Stomach (tissue), 9 donors: Measurements from ENCODE around the gene CBX4. TPM values are rescaled to one million over a fixed set of nuclear protein-coding genes. Genes with fewer than 3 reads are reported as not detected.
"Not testable (repeated sequence)": the region's sequence is repeated elsewhere in the genome, so short reads cannot be mapped to it uniquely, and the experiment has no call there.

ENCODE experiments used
- DNase-seq, 2 donors: peaks; one replicate each; pipeline versions ENCODE4 v3.0.0 to v3.0.0-alpha.2; 2013 to 2019
- H3K27ac ChIP-seq, 5 donors: fragments of 200-600 bp in 4 of 5; sonication (generic) in 4 of 5; one replicate each; pipeline ENCODE4 v1.5.1; 2013 to 2019; ENCODE audit warnings: mild to moderate bottlenecking in 1 of 5, moderate library complexity in 1 of 5
- H3K27me3 ChIP-seq, 3 donors: fragments of 200-600 bp; sonication (generic); one replicate each; pipeline ENCODE4 v1.5.1; 2017 to 2019; ENCODE audit warnings: mixed run types in 1 of 3
- H3K36me3 ChIP-seq, 4 donors: fragments of 200-600 bp; sonication (generic); 1 replicate in 3 of 4; 2 replicates in 1 of 4; pipeline ENCODE4 v1.5.1; 2016 to 2019
- H3K4me1 ChIP-seq, 4 donors: fragments of 200-600 bp; sonication (generic); one replicate each; pipeline ENCODE4 v1.5.1; 2016 to 2019
- H3K4me3 ChIP-seq, 4 donors: fragments of 200-600 bp; sonication (generic) in 3 of 4; one replicate each; pipeline ENCODE4 v1.5.1; 2016 to 2019; ENCODE audit warnings: mild to moderate bottlenecking in 1 of 4
- H3K9me3 ChIP-seq, 4 donors: fragments of 200-600 bp; sonication (generic); one replicate each; pipeline ENCODE4 v1.5.1; 2016 to 2019
- EP300 ChIP-seq: sonication (generic); formaldehyde crosslinking; IDR thresholded peaks from one replicate; pipeline ENCODE4 v1.6.1; 2017; ENCODE audit warnings: antibody characterized with exemption
- POLR2A ChIP-seq, 4 donors: fragments of 450-650 bp; IDR thresholded peaks; one replicate each; pipeline ENCODE4 v1.6.1; 2016; ENCODE audit warnings: antibody characterized with exemption in 4 of 4, control low read depth in 2 of 4, mild to moderate bottlenecking in 1 of 4, moderate library complexity in 1 of 4
- POLR2AphosphoS5 ChIP-seq, 3 donors: sonication (generic); formaldehyde crosslinking; IDR thresholded peaks; one replicate each; pipeline ENCODE4 v1.6.1; 2016; ENCODE audit warnings: antibody characterized with exemption in 3 of 3
- WGBS, 5 donors: extraction: QIAGEN DNeasy Blood & Tissue Kit in 3 of 5; methylation state at CpG; one replicate each; pipeline versions ENCODE4 v1.1.5 to v1.1.7; 2013 to 2018; 5-methylcytosine and 5-hydroxymethylcytosine counted together
- intact Hi-C: fragments of 100-400 bp; cut with DNase I; formaldehyde crosslinking; loops from one replicate; pipeline ENCODE4 v1.15.1; 2023; ENCODE audit warnings: low total_unique reads
- polyA plus RNA-seq, 3 donors: library from polyadenylated mRNA; stranded (reverse); fragments of 200-250 nt; gene quantifications; one replicate each; pipeline ENCODE4 v1.2.3, GENCODE V29; 2013
- total RNA-seq, 5 donors: library from RNA; depleted of rRNA; stranded (reverse); fragments of >200 nt; gene quantifications; one replicate each; pipeline versions ENCODE4 v1.1.0 to v1.2.3, GENCODE V29; 2014 to 2016
- TF ChIP-seq, protein P1 (sequence below), 7 experiments: fragments of 450-650 bp in 4 of 7; fragments of 200-600 bp in 3 of 7; sonication (generic) in 3 of 7; IDR thresholded peaks; one replicate each; pipeline ENCODE4 v1.5.1; 2016 to 2019; ENCODE audit warnings: antibody characterized with exemption in 7 of 7, control low read depth in 2 of 7, mild to moderate bottlenecking in 1 of 7
- donor health status: healthy with polysubstance abuse.
- donor health status: Bipolar disorder and iron deficiency.
- donor health status: healthy.

Gene CBX4
- total and polyA plus RNA-seq, 8 donors, result 1.8 to 10.6 (median 8.3) TPM

DNA sequence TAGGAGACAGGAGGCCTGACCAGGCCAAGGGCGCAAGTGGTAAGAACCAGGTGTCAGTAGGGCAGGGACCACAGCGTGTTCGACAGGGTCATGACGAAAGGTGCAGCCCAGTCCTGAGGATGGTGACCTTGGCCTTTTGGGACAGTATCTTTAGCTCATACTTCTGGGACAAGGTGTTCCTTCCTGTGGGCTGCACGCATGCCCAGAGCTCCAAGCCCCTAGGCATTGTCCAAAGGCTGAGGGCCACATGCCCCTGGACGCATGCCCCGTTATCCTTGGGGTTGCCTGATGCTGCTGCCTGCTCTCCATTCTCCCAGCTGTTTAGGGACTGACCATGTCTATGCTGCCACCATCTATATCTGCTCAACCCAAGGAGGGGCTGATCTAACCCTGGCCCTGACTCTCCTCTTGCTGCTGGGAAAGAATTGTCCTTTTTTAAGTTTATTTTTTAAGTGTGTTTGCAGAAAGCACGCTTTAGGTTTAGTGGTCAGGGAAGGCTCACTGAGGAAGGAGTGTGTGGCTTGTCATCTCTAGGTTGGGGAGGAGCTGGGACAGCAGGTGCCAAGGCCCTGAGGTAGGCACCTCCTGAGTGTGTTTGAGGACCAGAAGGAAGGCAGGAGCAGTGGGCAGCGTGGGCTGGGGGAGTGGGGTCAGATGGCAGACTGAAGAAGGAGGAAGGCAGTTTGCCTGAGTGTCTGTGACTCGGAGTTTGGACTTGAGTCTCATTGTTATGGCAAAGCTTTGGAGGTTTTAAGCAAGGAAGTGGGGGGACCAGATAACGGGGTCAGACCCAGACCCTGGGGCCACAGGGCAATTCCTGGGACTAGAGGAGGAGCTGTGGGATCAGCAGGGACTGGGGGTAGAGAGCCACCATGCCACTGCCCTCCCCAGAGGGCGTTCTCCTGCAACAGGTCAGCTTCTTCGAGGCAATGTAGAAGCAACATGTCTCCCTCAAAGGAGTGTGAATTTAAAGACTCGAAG is 15.1 kb upstream of the CBX4 start:
- H3K27ac ChIP-seq, result no peak overlapping the region
- no peak for TF ChIP-seq POLR2AphosphoS5 (IDR thresholded peaks at IDR 0.05)
- TF ChIP-seq, protein P1, sequence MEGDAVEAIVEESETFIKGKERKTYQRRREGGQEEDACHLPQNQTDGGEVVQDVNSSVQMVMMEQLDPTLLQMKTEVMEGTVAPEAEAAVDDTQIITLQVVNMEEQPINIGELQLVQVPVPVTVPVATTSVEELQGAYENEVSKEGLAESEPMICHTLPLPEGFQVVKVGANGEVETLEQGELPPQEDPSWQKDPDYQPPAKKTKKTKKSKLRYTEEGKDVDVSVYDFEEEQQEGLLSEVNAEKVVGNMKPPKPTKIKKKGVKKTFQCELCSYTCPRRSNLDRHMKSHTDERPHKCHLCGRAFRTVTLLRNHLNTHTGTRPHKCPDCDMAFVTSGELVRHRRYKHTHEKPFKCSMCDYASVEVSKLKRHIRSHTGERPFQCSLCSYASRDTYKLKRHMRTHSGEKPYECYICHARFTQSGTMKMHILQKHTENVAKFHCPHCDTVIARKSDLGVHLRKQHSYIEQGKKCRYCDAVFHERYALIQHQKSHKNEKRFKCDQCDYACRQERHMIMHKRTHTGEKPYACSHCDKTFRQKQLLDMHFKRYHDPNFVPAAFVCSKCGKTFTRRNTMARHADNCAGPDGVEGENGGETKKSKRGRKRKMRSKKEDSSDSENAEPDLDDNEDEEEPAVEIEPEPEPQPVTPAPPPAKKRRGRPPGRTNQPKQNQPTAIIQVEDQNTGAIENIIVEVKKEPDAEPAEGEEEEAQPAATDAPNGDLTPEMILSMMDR (IDR thresholded peaks at IDR 0.05), result no peak
- no peak for TF ChIP-seq POLR2A (IDR thresholded peaks at IDR 0.05)
- DNase-seq, result no peak
- H3K27me3 ChIP-seq, result peaks cover 0 to 28% (median 0%) of the 10 kb centered on the region in 3 donors
- H3K36me3 ChIP-seq, result no peaks in the 10 kb centered on the region
- H3K4me3 ChIP-seq, result no peak overlapping the region
- intact Hi-C loops, result no loop called here
- 77 to 85% (median 83%) methylated on average over 14 of the region's 14 CpGs for WGBS, 5 donors
- H3K4me1 ChIP-seq, result peaks cover 8 to 17% (median 12%) of the 10 kb centered on the region in 4 donors
- no peaks in the 10 kb centered on the region for H3K9me3 ChIP-seq

DNA sequence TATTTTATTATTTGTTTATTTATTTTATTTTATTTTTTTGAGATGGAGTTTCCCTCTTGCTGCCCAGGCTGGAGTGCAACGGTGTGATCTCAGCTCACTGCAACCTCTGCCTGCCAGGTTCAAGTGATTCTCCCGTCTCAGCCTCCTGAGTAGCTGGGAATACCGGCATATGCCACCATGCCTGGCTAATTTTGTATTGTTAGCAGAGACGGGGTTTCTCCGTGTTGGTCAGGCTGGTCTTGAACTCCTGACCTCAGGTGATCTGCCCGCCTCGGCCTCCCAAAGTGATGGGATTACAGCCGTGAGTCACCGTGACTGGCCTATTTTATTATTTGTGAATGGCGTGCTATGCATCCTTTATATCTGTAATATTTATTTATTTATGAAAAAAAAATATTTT is 13.9 kb upstream of the CBX4 start:
- Histone ChIP-seq H3K27me3 (peaks cover 0 to 16% (median 0%) of the 10 kb centered on the region in 3 donors), H3K4me3 (peak overlapping the region in 1 of 4 donors; percentile 27), H3K27ac (peak overlapping the region in 3 of 5 donors; percentile 4 to 67 (median 7)), H3K4me1 (peaks cover 8 to 17% (median 12%) of the 10 kb centered on the region in 4 donors)
- intact Hi-C loops, H3K36me3 ChIP-seq, H3K9me3 ChIP-seq, DNase-seq: not testable (repeated sequence)
- 77 to 89% (median 85%) methylated on average over 10 of the region's 10 CpGs for WGBS, 5 donors

DNA sequence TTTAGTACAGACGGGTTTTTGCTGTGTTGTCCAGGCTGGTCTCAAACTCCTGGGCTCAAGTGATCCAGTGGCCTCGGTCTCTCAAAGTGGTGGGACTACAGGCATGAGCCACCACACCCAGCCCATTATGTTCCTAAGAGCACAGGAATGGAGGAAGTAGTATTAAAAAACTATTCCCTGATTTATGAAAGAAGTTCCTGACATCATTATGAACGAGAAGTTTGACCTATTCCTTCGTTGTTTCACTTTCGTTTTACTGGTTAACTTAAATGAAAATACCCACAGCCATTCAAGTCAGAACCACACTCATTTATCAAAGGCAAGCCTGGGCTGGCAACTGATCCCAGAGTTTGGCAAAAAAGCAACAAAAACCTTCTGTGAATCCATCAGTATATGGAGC is 13.5 kb upstream of the CBX4 start:
- 5 to 17% (median 7%) methylated on average over 5 of the region's 5 CpGs for WGBS, 5 donors
- H3K27ac ChIP-seq, result peak overlapping the region in 3 of 5 donors; percentile 4 to 67 (median 7)

DNA sequence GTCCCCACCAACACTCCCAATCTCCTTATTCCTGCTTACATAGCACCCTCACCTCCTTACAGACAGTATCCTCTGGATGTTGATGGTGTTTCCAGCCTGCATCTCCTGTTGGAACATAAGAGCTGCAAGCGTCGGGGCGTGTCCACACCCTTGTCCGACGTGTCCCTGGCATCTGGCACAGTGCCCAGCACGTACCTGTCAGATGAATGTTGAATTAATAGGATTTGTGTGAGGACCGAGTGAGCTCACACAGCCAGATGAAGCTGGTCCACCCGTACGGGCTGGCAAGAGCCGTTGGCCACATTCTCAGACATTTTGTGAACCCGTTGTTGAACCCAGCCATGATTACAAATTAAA is 12.2 kb upstream of the CBX4 start:
- Histone ChIP-seq H3K4me3 (no peak overlapping the region), H3K9me3 (no peaks in the 10 kb centered on the region), H3K27me3 (peaks cover 0 to 25% (median 0%) of the 10 kb centered on the region in 3 donors), H3K27ac (no peak overlapping the region), H3K36me3 (no peaks in the 10 kb centered on the region), H3K4me1 (peaks cover 8 to 17% (median 12%) of the 10 kb centered on the region in 4 donors)
- intact Hi-C loops, result no loop called here
- no peak for TF ChIP-seq POLR2AphosphoS5 (IDR thresholded peaks at IDR 0.05)
- TF ChIP-seq EP300, result no peak
- TF ChIP-seq, protein P1 (IDR thresholded peaks at IDR 0.05), result no peak
- TF ChIP-seq POLR2A (IDR thresholded peaks at IDR 0.05), result no peak
- 20 to 58% (median 44%) methylated on average over 11 of the region's 11 CpGs for WGBS, 5 donors
- peak; percentile 81 to 96 for DNase-seq

More for the DNA sequence above, 13.5 kb upstream of the CBX4 start:
- H3K4me1 ChIP-seq, result peaks cover 8 to 17% (median 12%) of the 10 kb centered on the region in 4 donors
- H3K4me3 ChIP-seq, result peak overlapping the region in 1 of 4 donors; percentile 27
- TF ChIP-seq POLR2AphosphoS5 (IDR thresholded peaks at IDR 0.05) (no peak), EP300 (no peak), POLR2A (IDR thresholded peaks at IDR 0.05) (no peak)
- TF ChIP-seq, protein P1 (IDR thresholded peaks at IDR 0.05), result no peak
- H3K27me3 ChIP-seq, result peaks cover 0 to 14% (median 0%) of the 10 kb centered on the region in 3 donors
- no peaks in the 10 kb centered on the region for H3K36me3 ChIP-seq
- H3K9me3 ChIP-seq, result no peaks in the 10 kb centered on the region
- intact Hi-C loops, result no loop called here
- peak in 1 of 2 donors; percentile 86 for DNase-seq
